Vagina (tissue), 2 donors: ENCODE results near the gene FSIP1.

Source experiments
- CTCF ChIP-seq, 3 experiments: fragments of 450-650 bp in 2 of 3; fragments of 200-600 bp in 1 of 3; sonication (generic) in 1 of 3; IDR thresholded peaks; one replicate each; pipeline ENCODE4 v1.5.1; 2017 to 2019; ENCODE audit warnings: antibody characterized with exemption in 3 of 3, mild to moderate bottlenecking in 2 of 3, moderate library complexity in 2 of 3
- POLR2A ChIP-seq, 2 donors: fragments of 450-650 bp; IDR thresholded peaks; one replicate each; pipeline ENCODE4 v1.6.1; 2017; ENCODE audit warnings: antibody characterized with exemption in 2 of 2, mild to moderate bottlenecking in 2 of 2, moderate library complexity in 2 of 2

GRCh38 chr15:39738998-39739397 is 43.6 kb downstream of the FSIP1 start:
- no peak for TF ChIP-seq POLR2A (IDR thresholded peaks at IDR 0.05)
- TF ChIP-seq CTCF (IDR thresholded peaks at IDR 0.05) = no peak
